ENCODE measurements around the gene UCN3.
"Not testable (repeated sequence)": the region's sequence is repeated elsewhere in the genome, so short reads cannot be mapped to it uniquely, and the experiment has no call there.

Gene UCN3

GRCh38 chr10:5369362-5370158 is 4.8 kb downstream of the UCN3 start:
- no peak for DNase-seq

- DNase-seq, result no peak
Observed at GRCh38 chr10:5370493-5371352, 6.0 kb downstream of the UCN3 start.

GRCh38 chr10:5373307-5373706 is 8.5 kb downstream of the UCN3 start:
- DNase-seq, result no peak

- no peak for DNase-seq
Observed at GRCh38 chr10:5373891-5374611, 9.3 kb downstream of the UCN3 start.

GRCh38 chr10:5376450-5376849 is 11.7 kb downstream of the UCN3 start:
- DNase-seq, result no peak

GRCh38 chr10:5379202-5379601 is 14.4 kb downstream of the UCN3 start:
- DNase-seq, result not testable (repeated sequence)

- DNase-seq, result not testable (repeated sequence)
Observed at GRCh38 chr10:5380395-5380794, 15.6 kb downstream of the UCN3 start.

- no peak for DNase-seq
Observed at GRCh38 chr10:5381187-5381586, 16.4 kb downstream of the UCN3 start.

- no peak for DNase-seq
Observed at GRCh38 chr10:5385224-5385623, 20.5 kb downstream of the UCN3 start.

- no peak for DNase-seq
Observed at GRCh38 chr10:5387169-5387568, 22.4 kb downstream of the UCN3 start.

GRCh38 chr10:5390607-5391205 is 25.9 kb downstream of the UCN3 start:
- no peak for DNase-seq

- DNase-seq, result no peak
Observed at GRCh38 chr10:5391790-5392189, 27.0 kb downstream of the UCN3 start.

GRCh38 chr10:5393529-5393928 is 28.8 kb downstream of the UCN3 start:
- no peak for DNase-seq

- DNase-seq, result no peak
Observed at GRCh38 chr10:5395168-5395567, 30.4 kb downstream of the UCN3 start.

- no peak for DNase-seq
Observed at GRCh38 chr10:5396556-5397300, 32.0 kb downstream of the UCN3 start.

- DNase-seq, result no peak
Observed at GRCh38 chr10:5399332-5399731, 34.6 kb downstream of the UCN3 start.

- no peak for DNase-seq
Observed at GRCh38 chr10:5400468-5401240, 35.9 kb downstream of the UCN3 start.

GRCh38 chr10:5402798-5403197 is 38.0 kb downstream of the UCN3 start:
- DNase-seq, result no peak

- DNase-seq, result no peak
Observed at GRCh38 chr10:5404208-5405041, 39.7 kb downstream of the UCN3 start, which contains the start of gene TUBAL3. Gene TUBAL3 (minus strand): TSS chr10:5404828. CDS start chr10:5404792, 36 bp downstream.

- DNase-seq, result no peak
Observed at GRCh38 chr10:5406918-5407317, 42.2 kb downstream of the UCN3 start.

Data from stimulated activated naive CD4-positive, alpha-beta T cell (primary cell).